Neural cell (in vitro differentiated cells): ENCODE results near the gene OBSCN. TPM values are rescaled to one million over a fixed set of nuclear protein-coding genes. Genes with fewer than 3 reads are reported as not detected.

Experiments used
- H2AFZ ChIP-seq: fragments of 200-600, 300-800 bp; sonication (generic), shearing (Covaris generic); 2 replicates; pipeline ENCODE4 v1.6.0; 2014; ENCODE audit warnings: low read depth, mild to moderate bottlenecking, antibody characterized with exemption, low read length, moderate library complexity
- H3F3A ChIP-seq: fragments of 200-600 bp; shearing (Covaris generic); 2 replicates; pipeline ENCODE4 v1.6.1; 2016; ENCODE audit warnings: mild to moderate bottlenecking, moderate library complexity, mixed read lengths, antibody characterized with exemption, low read length; ENCODE audit not compliant: insufficient read depth, poor library complexity, severe bottlenecking
- H3K27ac ChIP-seq: fragments of 200-600, 300-800 bp; sonication (generic), shearing (Covaris generic); 2 replicates; pipeline ENCODE4 v1.5.1; 2014; ENCODE audit warnings: mild to moderate bottlenecking, low read length, moderate library complexity
- H3K27me3 ChIP-seq: fragments of 300-800, 200-600 bp; sonication (generic), shearing (Covaris generic); 2 replicates; pipeline ENCODE4 v1.6.0; 2014; ENCODE audit warnings: mild to moderate bottlenecking, low read depth, low read length, moderate library complexity; ENCODE audit not compliant: insufficient read depth
- H3K36me3 ChIP-seq: fragments of 300-800, 200-600 bp; sonication (generic), shearing (Covaris generic); 2 replicates; pipeline ENCODE4 v1.5.1; 2014; ENCODE audit warnings: mild to moderate bottlenecking, antibody characterized with exemption, low read length, moderate library complexity; ENCODE audit not compliant: insufficient read depth
- H3K4me2 ChIP-seq: fragments of 300-800, 200-600 bp; sonication (generic), shearing (Covaris generic); 2 replicates; pipeline ENCODE4 v1.6.0; 2014; ENCODE audit warnings: mild to moderate bottlenecking, low read length
- H3K4me3 ChIP-seq: fragments of 300-800, 200-600 bp; sonication (generic), shearing (Covaris generic); 2 replicates; pipeline ENCODE4 v1.5.1; 2014; ENCODE audit warnings: mild to moderate bottlenecking, low read length, moderate library complexity
- H3K79me2 ChIP-seq: fragments of 200-600 bp; shearing (Covaris generic); replicated peaks from 2 replicates; pipeline ENCODE4 v1.6.0; 2014; ENCODE audit warnings: mild to moderate bottlenecking, low read length, moderate library complexity; ENCODE audit not compliant: insufficient read depth
- H3K9ac ChIP-seq: fragments of 300-800, 200-600 bp; sonication (generic), shearing (Covaris generic); 2 replicates; pipeline ENCODE4 v1.6.1; 2016; ENCODE audit warnings: mild to moderate bottlenecking, low read length, mixed read lengths
- H3K9me2 ChIP-seq: fragments of 200-600 bp; shearing (Covaris generic); 2 replicates; pipeline ENCODE4 v1.6.1; 2016; ENCODE audit warnings: mild to moderate bottlenecking, low read length, mixed read lengths; ENCODE audit not compliant: insufficient read depth
- H3K9me3 ChIP-seq: fragments of 200-600, 300-800 bp; sonication (generic), shearing (Covaris generic); 2 replicates; pipeline ENCODE4 v1.6.1; 2016; ENCODE audit warnings: mild to moderate bottlenecking, mixed run types, low read length, moderate library complexity, mixed read lengths
- H4K20me1 ChIP-seq: fragments of 200-600 bp; shearing (Covaris generic); 2 replicates; pipeline ENCODE4 v1.6.1; 2016; ENCODE audit warnings: mild to moderate bottlenecking, mixed run types; ENCODE audit not compliant: insufficient read depth
- EP300 ChIP-seq: fragments of 450-650 bp; conservative IDR thresholded peaks from 2 replicates; pipeline ENCODE4 v1.6.1; 2014; ENCODE audit warnings: antibody characterized with exemption, mild to moderate bottlenecking, moderate library complexity; ENCODE audit not compliant: poor library complexity, severe bottlenecking
- EZH2 ChIP-seq: fragments of 200-600, 300-800 bp; shearing (Covaris generic), sonication (generic); IDR thresholded peaks from 2 replicates; pipeline ENCODE4 v1.6.1; 2014; ENCODE audit warnings: antibody characterized with exemption, low read length, borderline replicate concordance, mild to moderate bottlenecking; ENCODE audit not compliant: insufficient read depth, poor library complexity, severe bottlenecking
- MXI1 ChIP-seq: fragments of 450-650 bp; conservative IDR thresholded peaks from 2 replicates; pipeline ENCODE4 v1.6.1; 2014; ENCODE audit warnings: antibody characterized with exemption, mild to moderate bottlenecking; ENCODE audit not compliant: poor library complexity, severe bottlenecking
- POLR2AphosphoS5 ChIP-seq: IDR thresholded peaks from 2 replicates; pipeline ENCODE4 v1.6.1; 2012
- RAD21 ChIP-seq: fragments of 450-650 bp; conservative IDR thresholded peaks from 2 replicates; pipeline ENCODE4 v1.6.1; 2014; ENCODE audit warnings: antibody characterized with exemption, mild to moderate bottlenecking, moderate library complexity
- SMC3 ChIP-seq: fragments of 450-650 bp; conservative IDR thresholded peaks from 2 replicates; pipeline ENCODE4 v1.6.1; 2014; ENCODE audit warnings: antibody characterized with exemption, mild to moderate bottlenecking, moderate library complexity; ENCODE audit not compliant: poor library complexity
- TAF1 ChIP-seq: IDR thresholded peaks from 2 replicates; pipeline ENCODE4 v1.6.1; 2012; ENCODE audit warnings: low read depth
- polyA minus RNA-seq: library from RNA; depleted of rRNA, polyadenylated mRNA; stranded (reverse); fragments of >200 nt; gene quantifications from 2 replicates; pipeline ENCODE4 v1.2.3, GENCODE V29; 2014
- polyA plus RNA-seq: library from polyadenylated mRNA; depleted of rRNA; stranded (reverse); fragments of >200 nt; gene quantifications from 2 replicates; pipeline ENCODE4 v1.2.3, GENCODE V29; 2014
- TF ChIP-seq, protein P1 (sequence below): fragments of 450-650 bp; IDR thresholded peaks from 2 replicates; pipeline ENCODE4 v1.5.1; 2014; ENCODE audit warnings: antibody characterized with exemption, mild to moderate bottlenecking, moderate library complexity; ENCODE audit not compliant: poor library complexity, severe bottlenecking
- TF ChIP-seq, protein P2 (sequence below): IDR thresholded peaks from 2 replicates; pipeline ENCODE4 v1.6.1; 2012; ENCODE audit warnings: borderline replicate concordance

The OBSCN gene, protein sequence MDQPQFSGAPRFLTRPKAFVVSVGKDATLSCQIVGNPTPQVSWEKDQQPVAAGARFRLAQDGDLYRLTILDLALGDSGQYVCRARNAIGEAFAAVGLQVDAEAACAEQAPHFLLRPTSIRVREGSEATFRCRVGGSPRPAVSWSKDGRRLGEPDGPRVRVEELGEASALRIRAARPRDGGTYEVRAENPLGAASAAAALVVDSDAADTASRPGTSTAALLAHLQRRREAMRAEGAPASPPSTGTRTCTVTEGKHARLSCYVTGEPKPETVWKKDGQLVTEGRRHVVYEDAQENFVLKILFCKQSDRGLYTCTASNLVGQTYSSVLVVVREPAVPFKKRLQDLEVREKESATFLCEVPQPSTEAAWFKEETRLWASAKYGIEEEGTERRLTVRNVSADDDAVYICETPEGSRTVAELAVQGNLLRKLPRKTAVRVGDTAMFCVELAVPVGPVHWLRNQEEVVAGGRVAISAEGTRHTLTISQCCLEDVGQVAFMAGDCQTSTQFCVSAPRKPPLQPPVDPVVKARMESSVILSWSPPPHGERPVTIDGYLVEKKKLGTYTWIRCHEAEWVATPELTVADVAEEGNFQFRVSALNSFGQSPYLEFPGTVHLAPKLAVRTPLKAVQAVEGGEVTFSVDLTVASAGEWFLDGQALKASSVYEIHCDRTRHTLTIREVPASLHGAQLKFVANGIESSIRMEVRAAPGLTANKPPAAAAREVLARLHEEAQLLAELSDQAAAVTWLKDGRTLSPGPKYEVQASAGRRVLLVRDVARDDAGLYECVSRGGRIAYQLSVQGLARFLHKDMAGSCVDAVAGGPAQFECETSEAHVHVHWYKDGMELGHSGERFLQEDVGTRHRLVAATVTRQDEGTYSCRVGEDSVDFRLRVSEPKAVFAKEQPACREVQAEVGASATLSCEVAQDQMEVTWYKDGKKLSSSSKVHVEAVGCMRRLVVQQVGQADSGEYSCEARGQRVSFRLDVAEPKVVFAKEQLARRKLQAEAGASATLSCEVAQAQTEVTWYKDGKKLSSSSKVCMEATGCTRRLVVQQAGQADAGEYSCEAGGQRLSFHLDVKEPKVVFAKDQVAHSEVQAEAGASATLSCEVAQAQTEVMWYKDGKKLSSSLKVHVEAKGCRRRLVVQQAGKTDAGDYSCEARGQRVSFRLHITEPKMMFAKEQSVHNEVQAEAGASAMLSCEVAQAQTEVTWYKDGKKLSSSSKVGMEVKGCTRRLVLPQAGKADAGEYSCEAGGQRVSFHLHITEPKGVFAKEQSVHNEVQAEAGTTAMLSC (N-terminal part only)
- 7.2 and 10.2 TPM in 2 replicates for polyA plus RNA-seq
- 15.4 and 17.3 TPM in 2 replicates for polyA minus RNA-seq

DNA sequence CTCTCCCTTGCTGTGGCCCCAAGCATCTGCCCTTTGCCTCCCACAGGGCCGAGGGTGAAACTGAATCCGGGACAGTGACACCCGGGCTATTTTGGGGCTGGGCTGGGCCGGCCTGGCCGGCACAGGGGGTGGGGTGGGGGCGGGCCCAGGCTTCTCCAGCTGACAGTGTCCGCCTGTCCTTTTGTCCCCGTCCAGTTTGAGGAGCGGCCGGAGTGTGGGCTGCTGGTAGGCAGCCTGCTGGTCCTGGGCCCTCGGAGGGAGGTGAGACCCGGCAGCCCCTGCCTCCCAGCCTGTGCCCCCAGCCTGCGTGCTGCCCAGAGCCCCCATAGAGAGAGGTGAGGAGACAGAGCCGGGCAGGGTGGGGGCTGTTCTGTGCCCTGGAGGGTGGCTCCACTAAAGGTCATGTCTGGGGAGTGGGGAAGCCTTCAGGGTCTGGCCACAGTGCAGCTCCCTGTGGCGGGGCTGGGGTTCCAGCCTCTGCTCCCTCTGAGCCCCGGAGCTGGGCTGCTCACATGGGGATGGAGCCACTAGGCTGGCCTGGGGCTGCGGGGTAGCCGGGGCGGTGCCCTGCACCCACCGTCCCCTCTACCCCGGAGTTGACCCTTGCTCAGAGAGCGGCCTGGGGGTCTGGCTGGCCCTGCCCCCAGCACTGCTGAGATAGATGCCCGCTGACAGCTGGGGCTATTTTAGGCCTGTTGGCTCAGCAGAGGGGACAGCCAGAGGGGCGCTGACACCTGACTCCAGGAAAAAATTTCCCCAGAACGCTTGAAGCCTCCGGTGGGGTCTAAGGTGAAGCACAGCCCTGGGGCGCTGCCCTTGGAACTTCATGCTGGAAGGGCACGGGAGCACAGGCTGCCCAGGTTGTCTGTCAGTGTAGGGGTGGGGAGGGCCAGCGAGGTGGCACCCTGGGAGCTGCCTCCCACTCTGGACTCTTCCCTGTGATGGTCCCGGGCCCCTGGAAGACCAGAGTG lies at the start of gene OBSCN:
OBSCN (plus strand) TSS at position 194 of the 971 bp plus-strand sequence. CDS start 3,740 bp downstream, outside the sequence.
- TF ChIP-seq POLR2AphosphoS5 (no peak), EP300 (no peak), SMC3 (no peak), EZH2 (no peak), MXI1 (no peak), TAF1 (no peak), RAD21 (no peak)
- TF ChIP-seq, protein P1, sequence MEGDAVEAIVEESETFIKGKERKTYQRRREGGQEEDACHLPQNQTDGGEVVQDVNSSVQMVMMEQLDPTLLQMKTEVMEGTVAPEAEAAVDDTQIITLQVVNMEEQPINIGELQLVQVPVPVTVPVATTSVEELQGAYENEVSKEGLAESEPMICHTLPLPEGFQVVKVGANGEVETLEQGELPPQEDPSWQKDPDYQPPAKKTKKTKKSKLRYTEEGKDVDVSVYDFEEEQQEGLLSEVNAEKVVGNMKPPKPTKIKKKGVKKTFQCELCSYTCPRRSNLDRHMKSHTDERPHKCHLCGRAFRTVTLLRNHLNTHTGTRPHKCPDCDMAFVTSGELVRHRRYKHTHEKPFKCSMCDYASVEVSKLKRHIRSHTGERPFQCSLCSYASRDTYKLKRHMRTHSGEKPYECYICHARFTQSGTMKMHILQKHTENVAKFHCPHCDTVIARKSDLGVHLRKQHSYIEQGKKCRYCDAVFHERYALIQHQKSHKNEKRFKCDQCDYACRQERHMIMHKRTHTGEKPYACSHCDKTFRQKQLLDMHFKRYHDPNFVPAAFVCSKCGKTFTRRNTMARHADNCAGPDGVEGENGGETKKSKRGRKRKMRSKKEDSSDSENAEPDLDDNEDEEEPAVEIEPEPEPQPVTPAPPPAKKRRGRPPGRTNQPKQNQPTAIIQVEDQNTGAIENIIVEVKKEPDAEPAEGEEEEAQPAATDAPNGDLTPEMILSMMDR: no peak
- TF ChIP-seq, protein P2, sequence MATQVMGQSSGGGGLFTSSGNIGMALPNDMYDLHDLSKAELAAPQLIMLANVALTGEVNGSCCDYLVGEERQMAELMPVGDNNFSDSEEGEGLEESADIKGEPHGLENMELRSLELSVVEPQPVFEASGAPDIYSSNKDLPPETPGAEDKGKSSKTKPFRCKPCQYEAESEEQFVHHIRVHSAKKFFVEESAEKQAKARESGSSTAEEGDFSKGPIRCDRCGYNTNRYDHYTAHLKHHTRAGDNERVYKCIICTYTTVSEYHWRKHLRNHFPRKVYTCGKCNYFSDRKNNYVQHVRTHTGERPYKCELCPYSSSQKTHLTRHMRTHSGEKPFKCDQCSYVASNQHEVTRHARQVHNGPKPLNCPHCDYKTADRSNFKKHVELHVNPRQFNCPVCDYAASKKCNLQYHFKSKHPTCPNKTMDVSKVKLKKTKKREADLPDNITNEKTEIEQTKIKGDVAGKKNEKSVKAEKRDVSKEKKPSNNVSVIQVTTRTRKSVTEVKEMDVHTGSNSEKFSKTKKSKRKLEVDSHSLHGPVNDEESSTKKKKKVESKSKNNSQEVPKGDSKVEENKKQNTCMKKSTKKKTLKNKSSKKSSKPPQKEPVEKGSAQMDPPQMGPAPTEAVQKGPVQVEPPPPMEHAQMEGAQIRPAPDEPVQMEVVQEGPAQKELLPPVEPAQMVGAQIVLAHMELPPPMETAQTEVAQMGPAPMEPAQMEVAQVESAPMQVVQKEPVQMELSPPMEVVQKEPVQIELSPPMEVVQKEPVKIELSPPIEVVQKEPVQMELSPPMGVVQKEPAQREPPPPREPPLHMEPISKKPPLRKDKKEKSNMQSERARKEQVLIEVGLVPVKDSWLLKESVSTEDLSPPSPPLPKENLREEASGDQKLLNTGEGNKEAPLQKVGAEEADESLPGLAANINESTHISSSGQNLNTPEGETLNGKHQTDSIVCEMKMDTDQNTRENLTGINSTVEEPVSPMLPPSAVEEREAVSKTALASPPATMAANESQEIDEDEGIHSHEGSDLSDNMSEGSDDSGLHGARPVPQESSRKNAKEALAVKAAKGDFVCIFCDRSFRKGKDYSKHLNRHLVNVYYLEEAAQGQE: no peak
- Histone ChIP-seq H3F3A (no peaks in the 10 kb centered on the region), H3K27ac (no peak within 1 kb of the TSS), H3K27me3 (peaks cover 6% of the 10 kb centered on the region), H3K9ac (no peak within 1 kb of the TSS), H3K9me2 (no peaks in the 10 kb centered on the region), H3K9me3 (no peaks in the 10 kb centered on the region), H4K20me1 (no peaks in the 10 kb centered on the region), H3K36me3 (no peaks in the 10 kb centered on the region), H2AFZ (no peak within 1 kb of the TSS), H3K4me2 (no peak within 1 kb of the TSS), H3K79me2 (no peaks in the 10 kb centered on the region), H3K4me3 (no peak within 1 kb of the TSS)
